Neural cell (in vitro differentiated cells): Measurements from ENCODE around the gene FBL. TPM values are rescaled to one million over a fixed set of nuclear protein-coding genes. Genes with fewer than 3 reads are reported as not detected.

Experiments used
- H2AFZ ChIP-seq: fragments of 200-600, 300-800 bp; sonication (generic), shearing (Covaris generic); 2 replicates; pipeline ENCODE4 v1.6.0; 2014; ENCODE audit warnings: low read depth, mild to moderate bottlenecking, antibody characterized with exemption, low read length, moderate library complexity
- H3F3A ChIP-seq: fragments of 200-600 bp; shearing (Covaris generic); 2 replicates; pipeline ENCODE4 v1.6.1; 2016; ENCODE audit warnings: mild to moderate bottlenecking, moderate library complexity, mixed read lengths, antibody characterized with exemption, low read length; ENCODE audit not compliant: insufficient read depth, poor library complexity, severe bottlenecking
- H3K27ac ChIP-seq: fragments of 200-600, 300-800 bp; sonication (generic), shearing (Covaris generic); 2 replicates; pipeline ENCODE4 v1.5.1; 2014; ENCODE audit warnings: mild to moderate bottlenecking, low read length, moderate library complexity
- H3K27me3 ChIP-seq: fragments of 300-800, 200-600 bp; sonication (generic), shearing (Covaris generic); 2 replicates; pipeline ENCODE4 v1.6.0; 2014; ENCODE audit warnings: mild to moderate bottlenecking, low read depth, low read length, moderate library complexity; ENCODE audit not compliant: insufficient read depth
- H3K36me3 ChIP-seq: fragments of 300-800, 200-600 bp; sonication (generic), shearing (Covaris generic); 2 replicates; pipeline ENCODE4 v1.5.1; 2014; ENCODE audit warnings: mild to moderate bottlenecking, antibody characterized with exemption, low read length, moderate library complexity; ENCODE audit not compliant: insufficient read depth
- H3K4me2 ChIP-seq: fragments of 300-800, 200-600 bp; sonication (generic), shearing (Covaris generic); 2 replicates; pipeline ENCODE4 v1.6.0; 2014; ENCODE audit warnings: mild to moderate bottlenecking, low read length
- H3K4me3 ChIP-seq: fragments of 300-800, 200-600 bp; sonication (generic), shearing (Covaris generic); 2 replicates; pipeline ENCODE4 v1.5.1; 2014; ENCODE audit warnings: mild to moderate bottlenecking, low read length, moderate library complexity
- H3K79me2 ChIP-seq: fragments of 200-600 bp; shearing (Covaris generic); replicated peaks from 2 replicates; pipeline ENCODE4 v1.6.0; 2014; ENCODE audit warnings: mild to moderate bottlenecking, low read length, moderate library complexity; ENCODE audit not compliant: insufficient read depth
- H3K9ac ChIP-seq: fragments of 300-800, 200-600 bp; sonication (generic), shearing (Covaris generic); 2 replicates; pipeline ENCODE4 v1.6.1; 2016; ENCODE audit warnings: mild to moderate bottlenecking, low read length, mixed read lengths
- H3K9me2 ChIP-seq: fragments of 200-600 bp; shearing (Covaris generic); 2 replicates; pipeline ENCODE4 v1.6.1; 2016; ENCODE audit warnings: mild to moderate bottlenecking, low read length, mixed read lengths; ENCODE audit not compliant: insufficient read depth
- H3K9me3 ChIP-seq: fragments of 200-600, 300-800 bp; sonication (generic), shearing (Covaris generic); 2 replicates; pipeline ENCODE4 v1.6.1; 2016; ENCODE audit warnings: mild to moderate bottlenecking, mixed run types, low read length, moderate library complexity, mixed read lengths
- H4K20me1 ChIP-seq: fragments of 200-600 bp; shearing (Covaris generic); 2 replicates; pipeline ENCODE4 v1.6.1; 2016; ENCODE audit warnings: mild to moderate bottlenecking, mixed run types; ENCODE audit not compliant: insufficient read depth
- CTCF ChIP-seq: fragments of 450-650 bp; IDR thresholded peaks from 2 replicates; pipeline ENCODE4 v1.5.1; 2014; ENCODE audit warnings: antibody characterized with exemption, mild to moderate bottlenecking, moderate library complexity; ENCODE audit not compliant: poor library complexity, severe bottlenecking
- EP300 ChIP-seq: fragments of 450-650 bp; conservative IDR thresholded peaks from 2 replicates; pipeline ENCODE4 v1.6.1; 2014; ENCODE audit warnings: antibody characterized with exemption, mild to moderate bottlenecking, moderate library complexity; ENCODE audit not compliant: poor library complexity, severe bottlenecking
- EZH2 ChIP-seq: fragments of 200-600, 300-800 bp; shearing (Covaris generic), sonication (generic); IDR thresholded peaks from 2 replicates; pipeline ENCODE4 v1.6.1; 2014; ENCODE audit warnings: antibody characterized with exemption, low read length, borderline replicate concordance, mild to moderate bottlenecking; ENCODE audit not compliant: insufficient read depth, poor library complexity, severe bottlenecking
- MXI1 ChIP-seq: fragments of 450-650 bp; conservative IDR thresholded peaks from 2 replicates; pipeline ENCODE4 v1.6.1; 2014; ENCODE audit warnings: antibody characterized with exemption, mild to moderate bottlenecking; ENCODE audit not compliant: poor library complexity, severe bottlenecking
- POLR2AphosphoS5 ChIP-seq: IDR thresholded peaks from 2 replicates; pipeline ENCODE4 v1.6.1; 2012
- RAD21 ChIP-seq: fragments of 450-650 bp; conservative IDR thresholded peaks from 2 replicates; pipeline ENCODE4 v1.6.1; 2014; ENCODE audit warnings: antibody characterized with exemption, mild to moderate bottlenecking, moderate library complexity
- REST ChIP-seq: IDR thresholded peaks from 2 replicates; pipeline ENCODE4 v1.6.1; 2012; ENCODE audit warnings: borderline replicate concordance
- SMC3 ChIP-seq: fragments of 450-650 bp; conservative IDR thresholded peaks from 2 replicates; pipeline ENCODE4 v1.6.1; 2014; ENCODE audit warnings: antibody characterized with exemption, mild to moderate bottlenecking, moderate library complexity; ENCODE audit not compliant: poor library complexity
- TAF1 ChIP-seq: IDR thresholded peaks from 2 replicates; pipeline ENCODE4 v1.6.1; 2012; ENCODE audit warnings: low read depth
- polyA plus RNA-seq: library from polyadenylated mRNA; depleted of rRNA; stranded (reverse); fragments of >200 nt; gene quantifications from 2 replicates; pipeline ENCODE4 v1.2.3, GENCODE V29; 2014

FBL gene
- polyA plus RNA-seq, 1 donor from 2014 or later, result 84.7 TPM

GRCh38 chr19:39807846-39808364 is 38.3 kb downstream of the FBL start:
- Histone ChIP-seq H3K27ac (no peak overlapping the region), H2AFZ (no peak overlapping the region), H3K4me2 (no peak overlapping the region), H3K27me3 (no peaks in the 10 kb centered on the region), H4K20me1 (no peaks in the 10 kb centered on the region), H3F3A (no peaks in the 10 kb centered on the region), H3K36me3 (no peaks in the 10 kb centered on the region), H3K9me2 (no peaks in the 10 kb centered on the region), H3K79me2 (no peaks in the 10 kb centered on the region), H3K9me3 (peaks cover 4% of the 10 kb centered on the region), H3K9ac (no peak overlapping the region), H3K4me3 (no peak overlapping the region)
- TF ChIP-seq REST (no peak), CTCF (no peak), RAD21 (no peak), TAF1 (no peak), SMC3 (no peak), MXI1 (no peak)

- no peaks in the 10 kb centered on the region for H3K27me3 ChIP-seq
- H3K9me2 ChIP-seq, result no peaks in the 10 kb centered on the region
- TF ChIP-seq TAF1, result no peak
- TF ChIP-seq SMC3, result no peak
- TF ChIP-seq POLR2AphosphoS5, result no peak
- no peak for TF ChIP-seq REST
- no peak for TF ChIP-seq EZH2
- TF ChIP-seq RAD21, result no peak
- TF ChIP-seq CTCF, result no peak
- TF ChIP-seq MXI1, result no peak
- TF ChIP-seq EP300, result no peak
- H3K4me3 ChIP-seq, result no peak overlapping the region
- H3K27ac ChIP-seq, result no peak overlapping the region
- H3F3A ChIP-seq, result no peaks in the 10 kb centered on the region
- H2AFZ ChIP-seq, result no peak overlapping the region
- no peak overlapping the region for H3K9ac ChIP-seq
- H4K20me1 ChIP-seq, result no peaks in the 10 kb centered on the region
- H3K4me2 ChIP-seq, result no peak overlapping the region
- H3K9me3 ChIP-seq, result peaks cover 4% of the 10 kb centered on the region
- H3K36me3 ChIP-seq, result no peaks in the 10 kb centered on the region
- no peaks in the 10 kb centered on the region for H3K79me2 ChIP-seq
Measured at GRCh38 chr19:39805104-39805503, 41.1 kb downstream of the FBL start.
